Measurements from ENCODE around the gene GARNL3.

GARNL3 gene

GRCh38 chr9:127244609-127245601 lies 19.7 kb upstream of the GARNL3 start:
- Histone ChIP-seq H3K27ac (ENCODE audit: low read depth, low read length) (no peak overlapping the region), H3K4me3 (ENCODE audit: low read depth, low read length) (peak overlapping the region; percentile 86)

GRCh38 chr9:127245637-127246164 lies 18.9 kb upstream of the GARNL3 start:
- peak overlapping the region; percentile 86 for H3K4me3 ChIP-seq (ENCODE audit: low read depth, low read length)
- H3K9ac ChIP-seq (ENCODE audit: low read length): peak overlapping the region; percentile 64
- H3K9me3 ChIP-seq (ENCODE audit: control insufficient read depth, insufficient read depth, low read depth, low read length): no peaks in the 10 kb centered on the region
- no peaks in the 10 kb centered on the region for H3K27me3 ChIP-seq (ENCODE audit: control insufficient read depth, insufficient read depth, low read length)
- H3K36me3 ChIP-seq (ENCODE audit: control insufficient read depth, insufficient read depth, low read length): no peaks in the 10 kb centered on the region
- peaks cover 38% of the 10 kb centered on the region for H3K4me1 ChIP-seq (ENCODE audit: control insufficient read depth, insufficient read depth, low read length)
- no peak overlapping the region for H3K27ac ChIP-seq (ENCODE audit: low read depth, low read length)

More at GRCh38 chr9:127244609-127245601, 19.7 kb upstream of the GARNL3 start:
- H3K27me3 ChIP-seq (ENCODE audit: control insufficient read depth, insufficient read depth, low read length): no peaks in the 10 kb centered on the region
- H3K9me3 ChIP-seq (ENCODE audit: control insufficient read depth, insufficient read depth, low read depth, low read length): no peaks in the 10 kb centered on the region
- no peaks in the 10 kb centered on the region for H3K36me3 ChIP-seq (ENCODE audit: control insufficient read depth, insufficient read depth, low read length)
- H3K9ac ChIP-seq (ENCODE audit: low read length): peak overlapping the region; percentile 64
- H3K4me1 ChIP-seq (ENCODE audit: control insufficient read depth, insufficient read depth, low read length): peaks cover 34% of the 10 kb centered on the region

DNA sequence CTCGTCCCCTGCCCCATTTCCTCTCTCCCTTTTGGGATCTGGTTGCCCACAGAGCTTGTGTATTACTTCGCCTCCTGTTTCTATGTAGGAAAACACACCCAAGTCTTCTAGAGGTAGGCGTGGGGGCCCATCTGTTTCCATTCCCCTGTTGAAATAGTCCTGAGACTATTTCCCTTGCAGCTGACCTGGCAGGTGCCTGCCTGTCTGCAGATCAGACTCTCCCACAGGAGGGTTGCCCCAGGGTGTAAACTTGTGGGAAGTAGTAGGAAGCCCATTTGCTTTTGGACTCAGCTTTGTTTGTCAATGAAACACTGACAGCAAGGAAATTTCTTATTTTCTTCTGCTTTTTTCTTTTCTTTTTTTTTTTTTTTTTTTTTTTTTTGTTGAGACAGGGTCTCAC lies 16.3 kb upstream of the GARNL3 start:
- Histone ChIP-seq H3K27me3 (ENCODE audit: control insufficient read depth, insufficient read depth, low read length) (no peaks in the 10 kb centered on the region), H3K4me3 (ENCODE audit: low read depth, low read length) (no peak overlapping the region), H3K4me1 (ENCODE audit: control insufficient read depth, insufficient read depth, low read length) (peaks cover 30% of the 10 kb centered on the region), H3K36me3 (ENCODE audit: control insufficient read depth, insufficient read depth, low read length) (no peaks in the 10 kb centered on the region), H3K9me3 (ENCODE audit: control insufficient read depth, insufficient read depth, low read depth, low read length) (no peaks in the 10 kb centered on the region), H3K9ac (ENCODE audit: low read length) (no peak overlapping the region), H3K27ac (ENCODE audit: low read depth, low read length) (no peak overlapping the region)

- Histone ChIP-seq H3K27me3 (ENCODE audit: control insufficient read depth, insufficient read depth, low read length) (no peaks in the 10 kb centered on the region), H3K27ac (ENCODE audit: low read depth, low read length) (no peak overlapping the region), H3K9ac (ENCODE audit: low read length) (no peak overlapping the region), H3K9me3 (ENCODE audit: control insufficient read depth, insufficient read depth, low read depth, low read length) (no peaks in the 10 kb centered on the region), H3K4me3 (ENCODE audit: low read depth, low read length) (no peak overlapping the region), H3K4me1 (ENCODE audit: control insufficient read depth, insufficient read depth, low read length) (peaks cover 34% of the 10 kb centered on the region), H3K36me3 (ENCODE audit: control insufficient read depth, insufficient read depth, low read length) (no peaks in the 10 kb centered on the region)
These were observed 14.7 kb upstream of the GARNL3 start for GRCh38 chr9:127249877-127250276.

GRCh38 chr9:127250896-127251391 lies 13.6 kb upstream of the GARNL3 start:
- no peaks in the 10 kb centered on the region for H3K36me3 ChIP-seq (ENCODE audit: control insufficient read depth, insufficient read depth, low read length)
- no peaks in the 10 kb centered on the region for H3K27me3 ChIP-seq (ENCODE audit: control insufficient read depth, insufficient read depth, low read length)
- no peak overlapping the region for H3K9ac ChIP-seq (ENCODE audit: low read length)
- H3K9me3 ChIP-seq (ENCODE audit: control insufficient read depth, insufficient read depth, low read depth, low read length): no peaks in the 10 kb centered on the region
- peaks cover 35% of the 10 kb centered on the region for H3K4me1 ChIP-seq (ENCODE audit: control insufficient read depth, insufficient read depth, low read length)
- H3K27ac ChIP-seq (ENCODE audit: low read depth, low read length): no peak overlapping the region
- H3K4me3 ChIP-seq (ENCODE audit: low read depth, low read length): no peak overlapping the region

DNA sequence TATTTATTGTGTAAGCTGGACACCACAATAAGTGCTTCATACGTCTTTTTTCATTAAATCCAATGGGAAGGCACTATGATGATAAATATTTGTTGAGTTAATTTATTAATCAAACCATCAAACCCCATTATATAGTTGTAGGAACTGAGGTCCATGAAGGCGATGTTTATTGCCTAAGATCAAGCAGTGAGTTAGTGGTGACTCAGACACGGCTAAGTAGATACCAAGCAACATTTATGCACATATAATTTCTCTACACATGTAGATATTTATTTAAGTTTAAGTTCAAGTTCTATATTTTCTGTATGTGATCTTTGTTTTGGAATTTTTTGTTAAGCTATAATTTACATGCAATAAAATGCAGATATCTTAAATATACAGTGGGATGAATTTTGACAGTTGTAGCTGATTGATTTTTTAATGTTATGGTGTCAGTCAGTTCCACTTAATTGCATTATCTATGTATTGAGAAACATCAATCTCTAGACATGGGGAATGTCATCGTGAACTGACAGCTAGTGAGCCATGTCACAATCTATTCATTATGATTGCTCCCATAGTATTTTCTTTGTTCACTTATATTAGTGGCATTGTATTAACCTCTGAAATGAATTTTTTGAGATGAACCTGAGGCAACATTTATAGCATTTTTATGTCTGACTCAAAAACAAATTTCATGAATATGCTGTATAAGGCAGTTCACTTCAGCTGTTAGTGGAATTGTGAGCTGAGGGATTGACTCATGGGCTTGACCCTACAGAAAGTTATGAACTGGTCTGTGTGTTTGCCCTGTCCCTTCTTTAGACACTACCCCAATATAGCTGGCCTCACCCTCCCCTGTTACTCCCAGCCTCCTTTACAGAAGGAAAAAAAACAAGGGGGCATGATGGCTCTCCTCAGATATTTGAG lies 11.9 kb upstream of the GARNL3 start:
- no peaks in the 10 kb centered on the region for H3K9me3 ChIP-seq (ENCODE audit: control insufficient read depth, insufficient read depth, low read depth, low read length)
- H3K9ac ChIP-seq (ENCODE audit: low read length): no peak overlapping the region
- no peak overlapping the region for H3K27ac ChIP-seq (ENCODE audit: low read depth, low read length)
- no peaks in the 10 kb centered on the region for H3K27me3 ChIP-seq (ENCODE audit: control insufficient read depth, insufficient read depth, low read length)
- peaks cover 35% of the 10 kb centered on the region for H3K4me1 ChIP-seq (ENCODE audit: control insufficient read depth, insufficient read depth, low read length)
- H3K4me3 ChIP-seq (ENCODE audit: low read depth, low read length): no peak overlapping the region
- no peaks in the 10 kb centered on the region for H3K36me3 ChIP-seq (ENCODE audit: control insufficient read depth, insufficient read depth, low read length)

- Histone ChIP-seq H3K9ac (ENCODE audit: low read length) (no peak overlapping the region), H3K36me3 (ENCODE audit: control insufficient read depth, insufficient read depth, low read length) (no peaks in the 10 kb centered on the region), H3K27me3 (ENCODE audit: control insufficient read depth, insufficient read depth, low read length) (no peaks in the 10 kb centered on the region), H3K4me1 (ENCODE audit: control insufficient read depth, insufficient read depth, low read length) (peaks cover 31% of the 10 kb centered on the region), H3K9me3 (ENCODE audit: control insufficient read depth, insufficient read depth, low read depth, low read length) (no peaks in the 10 kb centered on the region), H3K27ac (ENCODE audit: low read depth, low read length) (no peak overlapping the region), H3K4me3 (ENCODE audit: low read depth, low read length) (no peak overlapping the region)
These were observed 11.1 kb upstream of the GARNL3 start for GRCh38 chr9:127253446-127253845.

DNA sequence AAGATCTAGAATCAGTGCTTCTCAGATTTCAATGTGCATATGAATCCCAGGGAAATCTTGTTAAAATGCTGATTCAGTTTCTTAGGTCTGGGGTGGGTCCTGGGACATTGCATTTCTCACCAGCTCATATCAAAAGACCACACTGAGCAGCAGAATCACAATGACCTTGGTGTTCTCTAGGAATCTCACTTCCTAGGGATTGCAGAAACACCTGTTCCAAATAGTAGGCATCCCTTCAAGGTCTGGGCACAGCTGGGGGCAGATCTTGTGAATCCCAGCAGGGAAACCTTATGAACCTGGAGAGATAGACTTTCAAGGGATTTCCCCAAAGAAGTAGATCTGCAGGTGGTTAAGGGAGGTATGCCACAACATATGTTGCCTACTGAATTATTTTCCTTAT lies 8.9 kb upstream of the GARNL3 start:
- Histone ChIP-seq H3K36me3 (ENCODE audit: control insufficient read depth, insufficient read depth, low read length) (no peaks in the 10 kb centered on the region), H3K4me1 (ENCODE audit: control insufficient read depth, insufficient read depth, low read length) (peaks cover 27% of the 10 kb centered on the region), H3K27me3 (ENCODE audit: control insufficient read depth, insufficient read depth, low read length) (no peaks in the 10 kb centered on the region), H3K27ac (ENCODE audit: low read depth, low read length) (no peak overlapping the region), H3K9me3 (ENCODE audit: control insufficient read depth, insufficient read depth, low read depth, low read length) (no peaks in the 10 kb centered on the region), H3K9ac (ENCODE audit: low read length) (no peak overlapping the region), H3K4me3 (ENCODE audit: low read depth, low read length) (no peak overlapping the region)

- Histone ChIP-seq H3K27me3 (ENCODE audit: control insufficient read depth, insufficient read depth, low read length) (no peaks in the 10 kb centered on the region), H3K4me3 (ENCODE audit: low read depth, low read length) (no peak overlapping the region), H3K9me3 (ENCODE audit: control insufficient read depth, insufficient read depth, low read depth, low read length) (no peaks in the 10 kb centered on the region), H3K27ac (ENCODE audit: low read depth, low read length) (no peak overlapping the region), H3K9ac (ENCODE audit: low read length) (no peak overlapping the region), H3K4me1 (ENCODE audit: control insufficient read depth, insufficient read depth, low read length) (peaks cover 27% of the 10 kb centered on the region), H3K36me3 (ENCODE audit: control insufficient read depth, insufficient read depth, low read length) (no peaks in the 10 kb centered on the region)
These were observed 8.2 kb upstream of the GARNL3 start for GRCh38 chr9:127256324-127256723.

DNA sequence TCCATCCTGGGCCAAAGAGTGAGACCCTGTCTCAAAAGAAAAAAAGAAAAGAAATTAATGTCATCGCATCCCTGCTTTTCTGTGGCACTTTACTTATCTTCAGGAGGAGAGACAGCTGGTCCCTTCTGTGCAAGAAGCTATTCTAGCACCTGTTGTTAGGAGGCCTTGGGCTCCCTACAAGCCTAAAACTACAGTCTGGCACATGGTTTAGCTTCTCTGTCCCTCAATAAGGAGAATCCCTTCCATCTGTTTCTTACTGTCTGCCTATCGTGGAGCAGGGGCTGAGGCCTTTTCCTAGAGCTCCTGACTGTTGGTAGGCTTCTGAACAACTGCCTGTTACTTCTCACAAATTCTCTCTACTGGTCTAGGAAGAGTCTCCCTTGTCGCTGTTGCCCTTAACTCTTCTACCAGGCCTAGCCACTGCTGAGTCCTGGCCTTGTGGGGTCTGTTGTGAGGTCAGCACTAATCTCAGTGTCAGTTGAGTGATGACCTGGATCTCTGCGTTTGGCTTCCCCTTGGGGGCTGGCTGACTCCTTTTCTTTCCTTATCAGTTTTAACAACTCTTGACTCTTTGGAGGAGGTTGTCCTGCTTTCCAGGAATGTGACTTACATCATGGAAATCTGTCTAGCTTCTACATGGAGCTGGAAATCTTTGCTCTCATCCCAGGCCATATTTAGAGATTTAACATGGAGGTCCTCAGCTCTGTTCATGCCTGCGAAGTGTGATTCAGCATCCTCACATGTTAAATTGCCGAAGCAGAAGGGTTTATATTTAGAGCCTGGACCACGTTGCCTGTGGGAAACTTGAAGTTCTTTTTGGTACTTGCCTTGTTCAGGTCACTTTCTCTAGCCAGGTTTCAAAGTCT lies 5.7 kb upstream of the GARNL3 start:
- no peaks in the 10 kb centered on the region for H3K36me3 ChIP-seq (ENCODE audit: control insufficient read depth, insufficient read depth, low read length)
- no peak overlapping the region for H3K9ac ChIP-seq (ENCODE audit: low read length)
- H3K9me3 ChIP-seq (ENCODE audit: control insufficient read depth, insufficient read depth, low read depth, low read length): no peaks in the 10 kb centered on the region
- peaks cover 11% of the 10 kb centered on the region for H3K4me1 ChIP-seq (ENCODE audit: control insufficient read depth, insufficient read depth, low read length)
- no peaks in the 10 kb centered on the region for H3K27me3 ChIP-seq (ENCODE audit: control insufficient read depth, insufficient read depth, low read length)
- no peak overlapping the region for H3K27ac ChIP-seq (ENCODE audit: low read depth, low read length)
- no peak overlapping the region for H3K4me3 ChIP-seq (ENCODE audit: low read depth, low read length)

Data from HUES6 (cell line).